GM23248 (cell line): ENCODE measurements around the gene IBSP. TPM values are rescaled to one million over a fixed set of nuclear protein-coding genes. Genes with fewer than 3 reads are reported as not detected.

Experiments
- DNase-seq: peaks from one replicate; pipeline ENCODE4 v3.0.0-alpha.2; 2015
- H2AFZ ChIP-seq: fragments of 200-600 bp; sonication (generic); 2 replicates; pipeline ENCODE4 v1.6.1; 2016; ENCODE audit warnings: antibody characterized with exemption
- H3F3A ChIP-seq: fragments of 200-600 bp; sonication (generic); 2 replicates; pipeline ENCODE4 v1.6.1; 2016; ENCODE audit warnings: mild to moderate bottlenecking, antibody characterized with exemption, mixed run types; ENCODE audit not compliant: insufficient read depth
- H3K27ac ChIP-seq: fragments of 200-600 bp; sonication (generic); 2 replicates; pipeline ENCODE4 v1.5.1; 2016; ENCODE audit warnings: mild to moderate bottlenecking
- H3K27me3 ChIP-seq: fragments of 200-600 bp; sonication (generic); replicated peaks from 2 replicates; pipeline ENCODE4 v1.6.1; 2016; ENCODE audit warnings: mild to moderate bottlenecking; ENCODE audit not compliant: insufficient read depth
- H3K36me3 ChIP-seq: fragments of 200-600 bp; sonication (generic); 2 replicates; pipeline ENCODE4 v1.6.1; 2016; ENCODE audit warnings: low read depth, mild to moderate bottlenecking
- H3K4me1 ChIP-seq: fragments of 200-600 bp; sonication (generic); 2 replicates; pipeline ENCODE4 v1.6.1; 2016; ENCODE audit warnings: mild to moderate bottlenecking; ENCODE audit not compliant: insufficient read depth
- H3K4me2 ChIP-seq: fragments of 200-600 bp; sonication (generic); one replicate; pipeline ENCODE4 v1.6.1; 2016; ENCODE audit warnings: mild to moderate bottlenecking; ENCODE audit not compliant: unreplicated experiment
- H3K4me3 ChIP-seq: fragments of 200-600 bp; sonication (generic); 2 replicates; pipeline ENCODE4 v1.5.1; 2016; ENCODE audit warnings: mild to moderate bottlenecking
- H3K79me2 ChIP-seq: fragments of 200-600 bp; sonication (generic); 2 replicates; pipeline ENCODE4 v1.6.1; 2016; ENCODE audit warnings: mild to moderate bottlenecking; ENCODE audit not compliant: insufficient read depth
- H3K9ac ChIP-seq: fragments of 200-600 bp; sonication (generic); 2 replicates; pipeline ENCODE4 v1.6.1; 2016; ENCODE audit warnings: mild to moderate bottlenecking
- H3K9me2 ChIP-seq: fragments of 200-600 bp; sonication (generic); 2 replicates; pipeline ENCODE4 v1.6.1; 2016; ENCODE audit warnings: mixed run types, mild to moderate bottlenecking, moderate library complexity; ENCODE audit not compliant: insufficient read depth
- H3K9me3 ChIP-seq: fragments of 200-600 bp; sonication (generic); one replicate; pipeline ENCODE4 v1.6.1; 2017; ENCODE audit warnings: low read depth
- H4K20me1 ChIP-seq: fragments of 200-600 bp; sonication (generic); 2 replicates; pipeline ENCODE4 v1.6.0; 2016; ENCODE audit not compliant: insufficient read depth
- EZH2 ChIP-seq: fragments of 200-600 bp; sonication (generic); IDR thresholded peaks from 2 replicates; pipeline ENCODE4 v1.6.1; 2018; ENCODE audit warnings: antibody characterized with exemption, mild to moderate bottlenecking; ENCODE audit not compliant: insufficient read depth, poor library complexity, severe bottlenecking
- EZH2phosphoT487 ChIP-seq: fragments of 200-600 bp; sonication (generic); IDR thresholded peaks from 2 replicates; pipeline ENCODE4 v1.6.1; 2018; ENCODE audit warnings: antibody characterized with exemption, moderate library complexity, mild to moderate bottlenecking, low read depth; ENCODE audit not compliant: insufficient read depth
- WGBS, 2 experiments: methylation state at CpG; one replicate each; pipeline ENCODE4 v1.1.6; 2015 to 2017; ENCODE audit warnings: low lambda C conversion rate in 2 of 2, low coverage in 1 of 2; ENCODE audit errors: missing lambda C conversion rate in 2 of 2; 5-methylcytosine and 5-hydroxymethylcytosine counted together
- in situ Hi-C: fragments of 300-500 bp; cut with MboI; formaldehyde crosslinking; loops from 2 replicates; pipeline ENCODE4 v1.15.0; 2020
- polyA plus RNA-seq: library from polyadenylated mRNA; unstranded; fragments of >200 nt; fragmentation: Nextera tagmentation; extraction: Ambion mirVana; gene quantifications from 2 replicates; pipeline ENCODE4 v1.2.1, GENCODE V29; 2016
- total RNA-seq: library from RNA; depleted of rRNA; stranded (reverse); fragments of >200 nt; shearing (Covaris generic); gene quantifications from 2 replicates; pipeline ENCODE4 v1.2.3, GENCODE V29; 2014

Gene IBSP
- total and polyA plus RNA-seq, 2 experiments from 2014 or later, result not detected

GRCh38 chr4:87781569-87781968, 17.8 kb upstream of the IBSP start:
- peaks cover 5% of the 10 kb centered on the region for H3K27me3 ChIP-seq
- H3K9me3 ChIP-seq, result no peaks in the 10 kb centered on the region
- no peak for DNase-seq
- no peak overlapping the region for H3K27ac ChIP-seq
- H3K36me3 ChIP-seq, result no peaks in the 10 kb centered on the region
- TF ChIP-seq EZH2phosphoT487 (no peak), EZH2 (no peak)
- no peak overlapping the region for H3K9ac ChIP-seq
- no peak overlapping the region for H3K4me2 ChIP-seq
- in situ Hi-C loops, result no loop called here
- no peaks in the 10 kb centered on the region for H3K9me2 ChIP-seq
- H4K20me1 ChIP-seq, result no peaks in the 10 kb centered on the region
- no peak overlapping the region for H2AFZ ChIP-seq
- H3K4me3 ChIP-seq, result no peak overlapping the region
- H3K79me2 ChIP-seq, result no peaks in the 10 kb centered on the region
- no peaks in the 10 kb centered on the region for H3K4me1 ChIP-seq
- H3F3A ChIP-seq, result no peaks in the 10 kb centered on the region
- 64 to 69% methylated on average over 2 of the region's 2 CpGs for WGBS, 2 experiments

- H3K4me2 ChIP-seq, result no peak overlapping the region
- H3K9me3 ChIP-seq, result no peaks in the 10 kb centered on the region
- no peaks in the 10 kb centered on the region for H3K9me2 ChIP-seq
- no peaks in the 10 kb centered on the region for H4K20me1 ChIP-seq
- no peak overlapping the region for H3K27ac ChIP-seq
- no peaks in the 10 kb centered on the region for H3K27me3 ChIP-seq
- no peak overlapping the region for H2AFZ ChIP-seq
- H3K79me2 ChIP-seq, result no peaks in the 10 kb centered on the region
- no peak for TF ChIP-seq EZH2phosphoT487
- no peak for TF ChIP-seq EZH2
- 65 to 80% methylated on average over 2 of the region's 2 CpGs for WGBS, 2 experiments
- in situ Hi-C loops, result no loop called here
- no peaks in the 10 kb centered on the region for H3F3A ChIP-seq
- H3K9ac ChIP-seq, result no peak overlapping the region
- DNase-seq, result no peak
- no peaks in the 10 kb centered on the region for H3K4me1 ChIP-seq
- H3K36me3 ChIP-seq, result no peaks in the 10 kb centered on the region
- H3K4me3 ChIP-seq, result no peak overlapping the region
These were observed 15.6 kb upstream of the IBSP start for GRCh38 chr4:87783781-87784180.

- no peak overlapping the region for H3K9ac ChIP-seq
- H3K4me2 ChIP-seq, result no peak overlapping the region
- no peaks in the 10 kb centered on the region for H3K9me2 ChIP-seq
- no peak for DNase-seq
- 0 out of 2 replicates have a peak, but pooled peaks cover 5% of the 10 kb centered on the region for H3K27me3 ChIP-seq
- no peaks in the 10 kb centered on the region for H3F3A ChIP-seq
- TF ChIP-seq EZH2 (no peak), EZH2phosphoT487 (no peak)
- H4K20me1 ChIP-seq, result no peaks in the 10 kb centered on the region
- 71 to 74% methylated on average over 15 of the region's 15 CpGs for WGBS, 2 experiments
- H3K36me3 ChIP-seq, result no peaks in the 10 kb centered on the region
- H3K4me1 ChIP-seq, result no peaks in the 10 kb centered on the region
- no peaks in the 10 kb centered on the region for H3K9me3 ChIP-seq
- H3K4me3 ChIP-seq, result no peak overlapping the region
- no peak overlapping the region for H3K27ac ChIP-seq
- H2AFZ ChIP-seq, result no peak overlapping the region
- in situ Hi-C loops, result no loop called here
- H3K79me2 ChIP-seq, result no peaks in the 10 kb centered on the region
These were observed 13.4 kb upstream of the IBSP start for GRCh38 chr4:87785731-87786509.

GRCh38 chr4:87802858-87803257, 3.5 kb downstream of the IBSP start:
- Histone ChIP-seq H3K9ac (no peak overlapping the region), H3K4me2 (no peak overlapping the region), H3K27me3 (no peaks in the 10 kb centered on the region), H3K79me2 (no peaks in the 10 kb centered on the region), H3K36me3 (no peaks in the 10 kb centered on the region), H3K4me1 (peaks cover 28% of the 10 kb centered on the region), H3K9me3 (no peaks in the 10 kb centered on the region), H3K9me2 (no peaks in the 10 kb centered on the region), H2AFZ (no peak overlapping the region), H3K4me3 (no peak overlapping the region), H4K20me1 (no peaks in the 10 kb centered on the region), H3F3A (peaks cover 19% of the 10 kb centered on the region), H3K27ac (no peak overlapping the region)
- TF ChIP-seq EZH2phosphoT487 (no peak), EZH2 (no peak)
- in situ Hi-C loops, result no loop called here
- DNase-seq, result no peak

- H3K27me3 ChIP-seq, result no peaks in the 10 kb centered on the region
- H2AFZ ChIP-seq, result no peak overlapping the region
- 54 to 66% methylated on average over 2 of the region's 2 CpGs for WGBS, 2 experiments
- no peak overlapping the region for H3K4me3 ChIP-seq
- H3K4me1 ChIP-seq, result peaks cover 28% of the 10 kb centered on the region
- no peak overlapping the region for H3K9ac ChIP-seq
- no peak overlapping the region for H3K4me2 ChIP-seq
- no peaks in the 10 kb centered on the region for H3K36me3 ChIP-seq
- DNase-seq, result no peak
- in situ Hi-C loops, result no loop called here
- H4K20me1 ChIP-seq, result no peaks in the 10 kb centered on the region
- H3K79me2 ChIP-seq, result no peaks in the 10 kb centered on the region
- H3K9me2 ChIP-seq, result no peaks in the 10 kb centered on the region
- H3K9me3 ChIP-seq, result no peaks in the 10 kb centered on the region
- H3K27ac ChIP-seq, result no peak overlapping the region
- peaks cover 19% of the 10 kb centered on the region for H3F3A ChIP-seq
- no peak for TF ChIP-seq EZH2phosphoT487
- no peak for TF ChIP-seq EZH2
These were observed 4.1 kb downstream of the IBSP start for GRCh38 chr4:87803421-87803820.
